GM13976 (cell line): ENCODE measurements around the gene NRG3.

Source experiments
- DNase-seq: peaks from one replicate; pipeline ENCODE4 v3.0.0; 2012; ENCODE audit warnings: low spot score
- in situ Hi-C: fragments of 300-500 bp; cut with MboI; formaldehyde crosslinking; loops from one replicate; pipeline ENCODE4 v1.12.0; 2022; ENCODE audit warnings: low sequenced_read_pairs, mixed read lengths, inconsistent platforms; ENCODE audit not compliant: unreplicated experiment
- TF ChIP-seq, protein P1 (sequence below): IDR thresholded peaks from 2 replicates; pipeline ENCODE4 v1.5.1; 2012; ENCODE audit warnings: borderline replicate concordance, mild to moderate bottlenecking; ENCODE audit not compliant: insufficient read depth; ENCODE audit errors: extremely low read depth, missing control alignments, control extremely low read depth

Gene NRG3

DNA sequence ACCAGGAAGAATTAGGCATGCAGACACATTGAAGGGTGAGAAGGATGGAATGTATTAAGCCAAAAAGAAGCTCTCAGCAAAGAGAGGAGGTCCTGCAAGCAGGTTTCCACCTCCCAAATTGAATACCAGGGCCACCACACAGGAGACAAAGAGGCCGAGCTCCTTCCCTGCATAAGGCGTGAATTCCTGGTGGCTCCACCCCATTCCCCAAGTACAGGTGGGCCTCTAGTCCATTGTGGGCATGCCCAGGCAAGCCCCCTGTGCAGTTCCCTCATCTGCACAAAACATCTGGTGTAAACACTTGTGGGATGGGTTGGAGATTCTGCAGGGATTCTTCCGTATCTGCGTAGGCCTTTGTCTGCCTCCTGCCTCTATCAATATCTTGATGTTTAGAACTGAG lies 817.5 kb downstream of the NRG3 start:
- DNase-seq = no peak
- in situ Hi-C loops = no loop called here
- TF ChIP-seq, protein P1, sequence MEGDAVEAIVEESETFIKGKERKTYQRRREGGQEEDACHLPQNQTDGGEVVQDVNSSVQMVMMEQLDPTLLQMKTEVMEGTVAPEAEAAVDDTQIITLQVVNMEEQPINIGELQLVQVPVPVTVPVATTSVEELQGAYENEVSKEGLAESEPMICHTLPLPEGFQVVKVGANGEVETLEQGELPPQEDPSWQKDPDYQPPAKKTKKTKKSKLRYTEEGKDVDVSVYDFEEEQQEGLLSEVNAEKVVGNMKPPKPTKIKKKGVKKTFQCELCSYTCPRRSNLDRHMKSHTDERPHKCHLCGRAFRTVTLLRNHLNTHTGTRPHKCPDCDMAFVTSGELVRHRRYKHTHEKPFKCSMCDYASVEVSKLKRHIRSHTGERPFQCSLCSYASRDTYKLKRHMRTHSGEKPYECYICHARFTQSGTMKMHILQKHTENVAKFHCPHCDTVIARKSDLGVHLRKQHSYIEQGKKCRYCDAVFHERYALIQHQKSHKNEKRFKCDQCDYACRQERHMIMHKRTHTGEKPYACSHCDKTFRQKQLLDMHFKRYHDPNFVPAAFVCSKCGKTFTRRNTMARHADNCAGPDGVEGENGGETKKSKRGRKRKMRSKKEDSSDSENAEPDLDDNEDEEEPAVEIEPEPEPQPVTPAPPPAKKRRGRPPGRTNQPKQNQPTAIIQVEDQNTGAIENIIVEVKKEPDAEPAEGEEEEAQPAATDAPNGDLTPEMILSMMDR = no peak

DNA sequence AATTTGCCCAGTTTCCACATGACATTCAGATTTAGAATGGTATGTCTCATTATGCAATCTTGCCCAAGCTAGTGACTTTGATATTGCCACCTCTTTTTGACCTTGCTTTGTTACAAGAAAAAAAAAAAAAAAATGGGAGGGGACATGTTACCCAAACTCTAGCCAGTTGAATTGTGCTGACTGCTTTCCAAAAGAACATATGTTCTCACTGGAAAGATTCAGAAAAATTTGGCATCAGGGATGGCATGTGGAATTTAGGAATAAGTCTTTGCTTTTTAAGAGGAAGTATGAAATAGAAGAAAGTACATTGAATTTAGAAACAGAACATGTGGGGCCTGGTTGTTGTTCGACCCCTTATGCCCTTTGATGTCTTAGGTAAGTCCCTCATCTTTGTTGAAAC lies 846.8 kb downstream of the NRG3 start:
- TF ChIP-seq, protein P1 = no peak
- no peak for DNase-seq
- in situ Hi-C loops = no loop called here

DNA sequence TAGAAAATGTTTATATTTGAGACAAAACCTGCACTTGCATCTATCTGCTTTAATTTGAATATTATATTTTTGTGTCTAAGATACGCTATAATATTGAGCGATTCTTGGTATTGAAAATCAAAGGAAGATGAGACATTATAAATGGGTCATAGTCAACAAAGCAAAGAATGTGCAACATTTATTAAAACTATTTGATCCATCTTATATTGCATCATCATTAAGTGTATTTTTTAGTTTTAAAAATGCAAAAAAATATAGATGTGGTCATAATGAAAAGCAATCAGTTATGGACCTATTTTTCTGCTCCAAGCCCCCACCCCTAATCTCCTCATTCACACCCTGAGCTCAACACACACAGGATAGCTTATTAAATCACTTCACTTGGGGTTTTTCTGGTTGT lies 847.3 kb downstream of the NRG3 start:
- in situ Hi-C loops = no loop called here
- TF ChIP-seq, protein P1 = no peak
- DNase-seq = no peak

- TF ChIP-seq, protein P1 = no peak
- no peak for DNase-seq
- in situ Hi-C loops = no loop called here
Measured at GRCh38 chr10:82736305-82736704, 861.3 kb downstream of the NRG3 start.

DNA sequence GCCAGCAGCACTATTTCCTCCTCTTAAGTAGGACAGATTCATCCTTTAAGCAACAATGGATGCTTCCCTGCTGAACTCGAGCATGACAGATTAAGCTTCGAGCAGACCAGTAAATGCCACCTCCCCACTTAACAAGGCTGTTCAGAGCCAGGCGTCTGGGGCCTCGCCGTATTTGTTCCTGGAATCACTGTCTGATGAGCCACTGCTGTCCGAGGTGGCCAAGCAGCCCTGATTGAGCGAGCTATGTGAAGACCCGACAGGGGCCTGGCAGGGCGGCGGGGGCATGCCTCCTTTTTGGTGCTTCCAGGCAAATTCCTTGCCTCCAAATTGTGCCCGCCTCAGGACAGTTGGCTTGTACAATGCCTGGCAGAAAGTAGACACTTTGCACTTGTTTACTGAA lies 862.6 kb downstream of the NRG3 start:
- in situ Hi-C loops = no loop called here
- DNase-seq = no peak
- TF ChIP-seq, protein P1 = no peak

DNA sequence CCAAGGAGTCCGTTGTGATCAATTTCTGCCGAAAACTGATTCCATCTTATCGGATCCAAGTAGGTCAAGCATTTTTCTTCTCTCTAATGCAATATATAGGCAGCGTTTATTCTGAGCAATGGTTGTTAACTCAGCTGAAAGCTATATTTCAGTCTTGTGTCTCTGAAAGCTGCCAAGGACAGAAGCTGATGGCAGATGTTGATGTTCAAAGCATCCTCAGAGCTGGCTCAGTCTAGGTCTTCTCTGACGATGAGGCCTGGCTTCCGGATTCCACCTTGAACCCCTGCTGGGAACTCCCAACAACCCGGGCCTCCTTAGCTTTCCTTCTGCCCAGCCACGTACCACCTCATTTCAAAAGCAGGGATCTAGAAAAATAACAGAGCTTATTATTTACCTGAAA lies 863.6 kb downstream of the NRG3 start:
- TF ChIP-seq, protein P1 = no peak
- in situ Hi-C loops = no loop called here
- no peak for DNase-seq

DNA sequence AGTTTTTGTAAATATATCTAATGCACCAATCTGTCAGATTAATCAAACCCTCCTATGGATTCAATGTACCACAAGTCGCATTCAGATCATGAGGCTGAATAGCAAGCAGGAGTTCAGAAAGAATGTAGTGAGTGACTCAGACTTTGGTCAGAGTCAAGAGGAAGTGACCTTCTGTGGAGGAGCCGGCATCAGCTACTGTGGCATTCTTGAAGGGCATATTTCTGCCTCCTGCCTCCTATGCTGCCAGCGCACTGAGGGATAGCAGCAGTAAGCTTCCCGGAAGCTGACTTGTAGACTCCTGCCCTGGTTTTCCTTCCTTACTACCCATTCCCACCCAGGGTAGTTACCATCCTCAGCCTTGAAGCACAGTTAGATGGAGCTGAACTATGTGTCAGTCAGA lies 867.5 kb downstream of the NRG3 start:
- in situ Hi-C loops = no loop called here
- TF ChIP-seq, protein P1 = no peak
- DNase-seq = no peak
